Vagina (tissue), 2 donors: ENCODE data around the gene LEMD2.

Experiments
- POLR2A ChIP-seq, 2 donors: fragments of 450-650 bp; IDR thresholded peaks; one replicate each; pipeline ENCODE4 v1.6.1; 2017; ENCODE audit warnings: antibody characterized with exemption in 2 of 2, mild to moderate bottlenecking in 2 of 2, moderate library complexity in 2 of 2
- POLR2AphosphoS5 ChIP-seq, 2 donors: sonication (generic); formaldehyde crosslinking; IDR thresholded peaks; one replicate each; pipeline ENCODE4 v1.9.0; 2017; ENCODE audit warnings: antibody characterized with exemption in 2 of 2, mild to moderate bottlenecking in 2 of 2, low read depth in 1 of 2; ENCODE audit not compliant: insufficient read depth in 1 of 2
- TF ChIP-seq, protein P1 (sequence below), 3 experiments: fragments of 450-650 bp in 2 of 3; fragments of 200-600 bp in 1 of 3; sonication (generic) in 1 of 3; IDR thresholded peaks; one replicate each; pipeline ENCODE4 v1.5.1; 2017 to 2019; ENCODE audit warnings: antibody characterized with exemption in 3 of 3, mild to moderate bottlenecking in 2 of 3, moderate library complexity in 2 of 3

DNA sequence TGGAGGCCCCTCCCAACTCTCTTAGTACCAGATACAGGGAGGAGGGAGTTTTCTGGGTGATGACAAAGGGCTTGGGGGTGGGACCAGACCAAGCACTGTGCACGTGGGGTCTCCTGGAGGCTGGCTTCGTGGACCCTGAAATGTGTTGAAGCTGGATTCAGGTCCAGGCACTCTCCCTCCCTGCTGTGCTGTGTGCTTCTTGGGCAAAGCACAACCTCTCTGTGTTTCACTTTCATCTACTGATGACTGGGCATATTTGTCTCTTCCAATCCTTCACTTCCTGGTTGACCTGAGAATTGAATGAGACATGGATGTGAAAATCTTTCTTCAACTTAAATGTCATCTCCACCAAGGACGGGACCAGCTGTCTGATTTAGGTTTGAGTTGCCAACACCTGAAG is 29.4 kb upstream of the LEMD2 start:
- no peak for TF ChIP-seq POLR2A (IDR thresholded peaks at IDR 0.05)
- TF ChIP-seq, protein P1, sequence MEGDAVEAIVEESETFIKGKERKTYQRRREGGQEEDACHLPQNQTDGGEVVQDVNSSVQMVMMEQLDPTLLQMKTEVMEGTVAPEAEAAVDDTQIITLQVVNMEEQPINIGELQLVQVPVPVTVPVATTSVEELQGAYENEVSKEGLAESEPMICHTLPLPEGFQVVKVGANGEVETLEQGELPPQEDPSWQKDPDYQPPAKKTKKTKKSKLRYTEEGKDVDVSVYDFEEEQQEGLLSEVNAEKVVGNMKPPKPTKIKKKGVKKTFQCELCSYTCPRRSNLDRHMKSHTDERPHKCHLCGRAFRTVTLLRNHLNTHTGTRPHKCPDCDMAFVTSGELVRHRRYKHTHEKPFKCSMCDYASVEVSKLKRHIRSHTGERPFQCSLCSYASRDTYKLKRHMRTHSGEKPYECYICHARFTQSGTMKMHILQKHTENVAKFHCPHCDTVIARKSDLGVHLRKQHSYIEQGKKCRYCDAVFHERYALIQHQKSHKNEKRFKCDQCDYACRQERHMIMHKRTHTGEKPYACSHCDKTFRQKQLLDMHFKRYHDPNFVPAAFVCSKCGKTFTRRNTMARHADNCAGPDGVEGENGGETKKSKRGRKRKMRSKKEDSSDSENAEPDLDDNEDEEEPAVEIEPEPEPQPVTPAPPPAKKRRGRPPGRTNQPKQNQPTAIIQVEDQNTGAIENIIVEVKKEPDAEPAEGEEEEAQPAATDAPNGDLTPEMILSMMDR (IDR thresholded peaks at IDR 0.05), result no peak
- no peak for TF ChIP-seq POLR2AphosphoS5 (IDR thresholded peaks at IDR 0.05; ENCODE audit: insufficient read depth in 1 of 2, low read depth in 1 of 2)
